GM19455 (cell line): ENCODE measurements around the gene NFASC.

Experiments
- ATAC-seq: cut with Tn5 transposase; IDR thresholded peaks from one replicate; pipeline ENCODE4 v1.9.1; 2021; ENCODE audit not compliant: unreplicated experiment

NFASC gene

GRCh38 chr1:204887846-204888245 lies 17.2 kb downstream of the NFASC start:
- no peak for ATAC-seq

GRCh38 chr1:204888294-204888693 lies 17.6 kb downstream of the NFASC start:
- no peak for ATAC-seq

- ATAC-seq: no peak
Observed at GRCh38 chr1:204889681-204890383, 19.2 kb downstream of the NFASC start.

- ATAC-seq: no peak
Observed at GRCh38 chr1:204891860-204892259, 21.2 kb downstream of the NFASC start.

- ATAC-seq: no peak
Observed at GRCh38 chr1:204894031-204894430, 23.4 kb downstream of the NFASC start.

- ATAC-seq: no peak
Observed at GRCh38 chr1:204894606-204895005, 23.9 kb downstream of the NFASC start.

GRCh38 chr1:204896023-204896422 lies 25.4 kb downstream of the NFASC start:
- no peak for ATAC-seq

- no peak for ATAC-seq
Observed at GRCh38 chr1:204896787-204897469, 26.3 kb downstream of the NFASC start.

- no peak for ATAC-seq
Observed at GRCh38 chr1:204900721-204901120, 30.1 kb downstream of the NFASC start.

- ATAC-seq: no peak
Observed at GRCh38 chr1:204902671-204903070, 32.0 kb downstream of the NFASC start.

- ATAC-seq: no peak
Observed at GRCh38 chr1:204904228-204904810, 33.7 kb downstream of the NFASC start.

- ATAC-seq: no peak
Observed at GRCh38 chr1:204909109-204909508, 38.4 kb downstream of the NFASC start.

- ATAC-seq: no peak
Observed at GRCh38 chr1:204915861-204916495, 45.3 kb downstream of the NFASC start.

- no peak for ATAC-seq
Observed at GRCh38 chr1:204917802-204918201, 47.1 kb downstream of the NFASC start.

- no peak for ATAC-seq
Observed at GRCh38 chr1:204920511-204920910, 49.8 kb downstream of the NFASC start.

- ATAC-seq: no peak
Observed at GRCh38 chr1:204920967-204921366, 50.3 kb downstream of the NFASC start.

GRCh38 chr1:204921855-204922516 lies 51.3 kb downstream of the NFASC start:
- ATAC-seq: no peak

- no peak for ATAC-seq
Observed at GRCh38 chr1:204923201-204923600, 52.5 kb downstream of the NFASC start.

GRCh38 chr1:204923626-204924012 lies 53.0 kb downstream of the NFASC start:
- no peak for ATAC-seq

- no peak for ATAC-seq
Observed at GRCh38 chr1:204924013-204924759, 53.5 kb downstream of the NFASC start.

- no peak for ATAC-seq
Observed at GRCh38 chr1:204925701-204926100, 55.0 kb downstream of the NFASC start.
